Left lobe of liver (tissue), 2 donors: ENCODE results near the gene TBL1Y. TPM values are rescaled to one million over a fixed set of nuclear protein-coding genes. Genes with fewer than 3 reads are reported as not detected.
"Not testable (repeated sequence)": the region's sequence is repeated elsewhere in the genome, so short reads cannot be mapped to it uniquely, and the experiment has no call there.

Experiments used
- ATAC-seq: fragments of 200-7000 bp; cut with Tn5 transposase; one replicate; pipeline ENCODE4 v1.9.1; 2020; ENCODE audit warnings: mild to moderate bottlenecking, moderate library complexity
- DNase-seq: peaks from one replicate; pipeline ENCODE4 v3.0.0-alpha.2; 2020; ENCODE audit warnings: low spot score
- total RNA-seq: library from RNA; stranded (reverse); gene quantifications from one replicate; pipeline ENCODE4 v1.2.1, GENCODE V29; 2021
- donor health status: DM: no; HTN: no; CAD: no; lungs with moderate emphysema.
- donor health status: DM: no; HTN: yes; CAD: no.

Gene TBL1Y
- total RNA-seq, 1 donor from 2014 or later = 3.1 TPM

GRCh38 chrY:7056886-7057285, 146.4 kb downstream of the TBL1Y start:
- ATAC-seq = no peak
- no peak for DNase-seq

- DNase-seq (no peak), ATAC-seq (no peak)
Observed at GRCh38 chrY:7078725-7079124, 168.2 kb downstream of the TBL1Y start.

GRCh38 chrY:7080548-7080947, 170.1 kb downstream of the TBL1Y start:
- not testable (repeated sequence) for ATAC-seq, DNase-seq

GRCh38 chrY:7085606-7086005, 175.1 kb downstream of the TBL1Y start:
- ATAC-seq (peak; percentile 99), DNase-seq (peak; percentile 71)

GRCh38 chrY:7092836-7093235, 182.3 kb downstream of the TBL1Y start:
- no peak for DNase-seq
- no peak for ATAC-seq

- ATAC-seq (no peak), DNase-seq (no peak)
Observed at GRCh38 chrY:7094365-7094764, 183.9 kb downstream of the TBL1Y start.

GRCh38 chrY:7097021-7097420, 186.5 kb downstream of the TBL1Y start:
- ATAC-seq (no peak), DNase-seq (no peak)

- ATAC-seq (no peak), DNase-seq (no peak)
Observed at GRCh38 chrY:7099742-7100141, 189.2 kb downstream of the TBL1Y start.

- ATAC-seq (no peak), DNase-seq (no peak)
Observed at GRCh38 chrY:7102680-7103079, 192.2 kb downstream of the TBL1Y start.

GRCh38 chrY:7107179-7107578, 196.7 kb downstream of the TBL1Y start:
- ATAC-seq (no peak), DNase-seq (no peak)

- ATAC-seq = no peak
- no peak for DNase-seq
Observed at GRCh38 chrY:7110086-7110485, 199.6 kb downstream of the TBL1Y start.

GRCh38 chrY:7115871-7116270, 205.4 kb downstream of the TBL1Y start:
- no peak for ATAC-seq
- DNase-seq = no peak

GRCh38 chrY:7122202-7122601, 211.7 kb downstream of the TBL1Y start:
- no peak for ATAC-seq
- DNase-seq = no peak

- no peak for ATAC-seq
- no peak for DNase-seq
Observed at GRCh38 chrY:7125136-7126056, 214.9 kb downstream of the TBL1Y start.

- ATAC-seq = no peak
Observed at GRCh38 chrY:7128211-7128610, 217.7 kb downstream of the TBL1Y start.

More at GRCh38 chrY:7128211-7128610, 217.7 kb downstream of the TBL1Y start:
- no peak for DNase-seq

Other genes starting within 250 kb of the TBL1Y start
- not detected for gene AMELY, start 1.1 kb downstream of the TBL1Y start, total RNA-seq